Mucosa of descending colon (tissue), 3 donors: ENCODE results near the gene GNG5. TPM values are rescaled to one million over a fixed set of nuclear protein-coding genes. Genes with fewer than 3 reads are reported as not detected.

ENCODE experiments used
- ATAC-seq: fragments of 200-7000 bp; cut with Tn5 transposase; one replicate; pipeline ENCODE4 v1.9.1; 2020; ENCODE audit warnings: mild to moderate bottlenecking, moderate library complexity
- DNase-seq, 3 donors: peaks; one replicate each; pipeline ENCODE4 v3.0.0-alpha.2; 2020
- H3K36me3 ChIP-seq: fragments of 200-600 bp; one replicate; pipeline ENCODE4 v1.8.0; 2021; ENCODE audit warnings: low read depth, mild to moderate bottlenecking
- H3K4me1 ChIP-seq: fragments of 200-600 bp; one replicate; pipeline ENCODE4 v1.8.0; 2021; ENCODE audit warnings: low read depth, mild to moderate bottlenecking
- H3K4me3 ChIP-seq: fragments of 200-600 bp; one replicate; pipeline ENCODE4 v1.8.0; 2021; ENCODE audit warnings: mild to moderate bottlenecking
- H3K9me3 ChIP-seq: fragments of 200-600 bp; one replicate; pipeline ENCODE4 v1.8.0; 2021; ENCODE audit warnings: mild to moderate bottlenecking
- intact Hi-C, 2 donors: fragments of 100-400 bp; cut with DNase I in 1 of 2; cut with micrococcal nuclease in 1 of 2; formaldehyde crosslinking; loops; one replicate each; pipeline versions ENCODE4 v1.11.0 to v1.11.1; 2022; cut with DNase I, micrococcal nuclease
- long read RNA-seq, 2 donors: library from polyadenylated mRNA; unstranded; transcript quantifications; one replicate each; pipeline ENCODE4 v2.0.0, GENCODE V29; 2019 to 2021
- total RNA-seq, 3 donors: library from RNA; stranded (reverse); fragmentation: NEBNext Ultra II Directional in 2 of 3; extraction: Animal tissue kit (Norgen Biotek cat#: 25700) in 2 of 3; gene quantifications; one replicate each; pipeline versions ENCODE4 v1.2.1 to v1.2.4, GENCODE V29; 2021 to 2023
- TF ChIP-seq, protein P1 (sequence below): fragments of 200-600 bp; IDR thresholded peaks from one replicate; pipeline ENCODE4 v1.8.0; 2022; ENCODE audit warnings: antibody characterized with exemption, mild to moderate bottlenecking
- donor health status: DM: no; HTN: no; CAD: no; lungs with moderate emphysema.
- donor health status: DM: no; HTN: no; CAD: no.
- donor health status: DM: no; HTN: yes; CAD: no.

Gene GNG5
- total RNA-seq: 100 to 1,000 TPM in 2 of 3 donors, 10 to 100 TPM in 1; 75.6 to 158 (median 144) TPM
- long read RNA-seq, donor 1, transcript GNG5-201 (3 exons, 920 nt): major isoform, 71 of 78 reads
- long read RNA-seq, donor 1, transcript GNG5-202 (4 exons, 790 nt): minor isoform, 5 of 78 reads
- long read RNA-seq, donor 1, partial matches to known transcripts: 0 of 78 reads
- long read RNA-seq, donor 1, other reads (novel, unspliced or antisense): 2 of 78 reads
- long read RNA-seq, donor 2, transcript GNG5-201 (3 exons, 920 nt): major isoform, 246 of 251 reads
- long read RNA-seq, donor 2, partial matches to known transcripts: 1 of 251 reads
- long read RNA-seq, donor 2, other reads (novel, unspliced or antisense): 0 of 251 reads

DNA sequence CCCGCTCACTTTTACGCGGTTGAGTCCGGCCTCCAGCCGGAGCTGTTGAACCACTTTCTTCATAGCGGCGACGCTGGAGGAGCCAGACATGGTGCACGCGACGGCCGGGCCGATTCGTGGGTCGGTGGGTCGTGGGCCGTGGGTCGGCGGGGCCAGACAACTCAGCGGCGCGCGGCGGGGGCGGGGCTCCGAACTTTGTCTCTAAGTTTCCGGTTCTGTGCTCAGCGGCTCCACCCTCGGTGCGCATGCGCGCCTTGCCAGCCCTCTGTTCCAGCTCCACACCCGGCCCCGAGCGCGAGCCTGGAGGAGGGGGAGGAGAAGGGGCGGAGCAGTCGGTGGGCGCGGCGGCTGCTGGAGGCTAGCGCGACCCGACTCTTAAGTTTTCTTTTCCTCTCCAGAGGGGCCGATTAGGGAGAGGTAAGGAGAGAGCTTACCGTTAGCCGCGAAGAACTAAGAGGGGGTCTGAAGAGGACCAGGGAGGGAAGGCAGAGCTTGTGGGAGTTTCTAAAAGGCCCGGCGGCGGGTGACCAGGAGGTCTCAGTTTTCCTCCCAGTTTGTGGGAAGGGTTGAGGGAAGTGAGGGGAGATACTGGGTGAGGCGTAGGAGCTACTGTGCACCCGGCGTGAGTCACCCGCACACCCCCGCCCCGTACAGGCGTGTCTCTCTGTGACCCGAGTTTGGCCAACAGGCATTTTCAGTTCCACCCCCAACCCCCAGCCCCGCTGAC lies at the start of gene GNG5, which contains the start of gene SPATA1:
TSS of gene GNG5 (minus strand) at position 580 of the 727 bp plus-strand sequence. CDS start at position 90, 490 bp downstream.
TSS of gene SPATA1 (plus strand) at position 385 of the 727 bp plus-strand sequence. CDS start 9,974 bp downstream, outside the sequence.
- Histone ChIP-seq H3K4me1 (peaks cover 21% of the 10 kb centered on the region), H3K36me3 (no peaks in the 10 kb centered on the region), H3K9me3 (no peaks in the 10 kb centered on the region), H3K4me3 (peak within 1 kb of the TSS; percentile 80)
- intact Hi-C loops: no loop called here
- TF ChIP-seq, protein P1, sequence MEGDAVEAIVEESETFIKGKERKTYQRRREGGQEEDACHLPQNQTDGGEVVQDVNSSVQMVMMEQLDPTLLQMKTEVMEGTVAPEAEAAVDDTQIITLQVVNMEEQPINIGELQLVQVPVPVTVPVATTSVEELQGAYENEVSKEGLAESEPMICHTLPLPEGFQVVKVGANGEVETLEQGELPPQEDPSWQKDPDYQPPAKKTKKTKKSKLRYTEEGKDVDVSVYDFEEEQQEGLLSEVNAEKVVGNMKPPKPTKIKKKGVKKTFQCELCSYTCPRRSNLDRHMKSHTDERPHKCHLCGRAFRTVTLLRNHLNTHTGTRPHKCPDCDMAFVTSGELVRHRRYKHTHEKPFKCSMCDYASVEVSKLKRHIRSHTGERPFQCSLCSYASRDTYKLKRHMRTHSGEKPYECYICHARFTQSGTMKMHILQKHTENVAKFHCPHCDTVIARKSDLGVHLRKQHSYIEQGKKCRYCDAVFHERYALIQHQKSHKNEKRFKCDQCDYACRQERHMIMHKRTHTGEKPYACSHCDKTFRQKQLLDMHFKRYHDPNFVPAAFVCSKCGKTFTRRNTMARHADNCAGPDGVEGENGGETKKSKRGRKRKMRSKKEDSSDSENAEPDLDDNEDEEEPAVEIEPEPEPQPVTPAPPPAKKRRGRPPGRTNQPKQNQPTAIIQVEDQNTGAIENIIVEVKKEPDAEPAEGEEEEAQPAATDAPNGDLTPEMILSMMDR: no peak
- ATAC-seq: peak; percentile 95
- DNase-seq: peak; percentile 99

DNA sequence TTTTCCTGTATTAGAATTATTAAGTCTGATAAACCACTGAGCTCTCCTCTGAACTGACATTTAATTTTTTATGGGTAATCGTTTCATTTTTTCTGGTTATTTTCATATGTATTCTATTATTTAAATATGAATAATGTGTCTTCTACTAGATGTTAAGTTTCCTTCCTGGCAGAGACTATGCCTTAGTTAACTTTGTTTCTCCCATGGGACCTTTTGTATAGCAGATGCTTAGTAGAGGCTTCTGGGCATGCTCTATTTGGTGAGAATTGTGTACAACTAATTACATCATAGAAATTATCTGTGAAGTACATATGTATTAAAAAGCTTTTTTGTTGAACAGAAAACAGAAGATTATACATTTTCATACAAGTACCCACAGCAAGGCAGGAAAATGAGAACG lies 44.4 kb upstream of the GNG5 start:
- TF ChIP-seq, protein P1: no peak
- H3K9me3 ChIP-seq: no peaks in the 10 kb centered on the region
- no peaks in the 10 kb centered on the region for H3K36me3 ChIP-seq
- intact Hi-C loops: no loop called here
- DNase-seq (no peak), ATAC-seq (no peak)
- no peak overlapping the region for H3K4me3 ChIP-seq
- no peaks in the 10 kb centered on the region for H3K4me1 ChIP-seq

DNA sequence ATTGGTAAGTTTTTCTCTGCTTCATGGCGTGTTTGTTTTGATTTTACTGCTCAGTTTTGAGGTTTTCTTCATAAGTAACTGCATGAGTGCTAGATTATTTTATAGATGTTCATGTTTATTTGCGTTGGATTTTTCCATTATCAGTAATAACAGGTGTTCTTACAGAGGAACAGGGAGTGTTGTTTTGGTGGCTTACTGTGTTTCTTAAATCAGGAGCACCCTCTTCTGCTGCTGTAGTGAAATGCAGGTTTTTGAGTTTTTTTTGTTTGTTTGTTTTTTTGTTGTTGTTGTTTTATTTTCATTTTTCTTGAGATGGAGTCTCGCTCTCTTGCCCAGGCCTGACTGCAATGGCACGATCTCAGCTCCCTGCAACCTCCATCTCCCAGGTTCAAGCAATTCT lies 35.3 kb upstream of the GNG5 start:
- H3K9me3 ChIP-seq: no peaks in the 10 kb centered on the region
- H3K4me3 ChIP-seq: no peak overlapping the region
- no peaks in the 10 kb centered on the region for H3K36me3 ChIP-seq
- no peaks in the 10 kb centered on the region for H3K4me1 ChIP-seq
- intact Hi-C loops: no loop called here
- DNase-seq (no peak), ATAC-seq (no peak)
- TF ChIP-seq, protein P1: no peak

DNA sequence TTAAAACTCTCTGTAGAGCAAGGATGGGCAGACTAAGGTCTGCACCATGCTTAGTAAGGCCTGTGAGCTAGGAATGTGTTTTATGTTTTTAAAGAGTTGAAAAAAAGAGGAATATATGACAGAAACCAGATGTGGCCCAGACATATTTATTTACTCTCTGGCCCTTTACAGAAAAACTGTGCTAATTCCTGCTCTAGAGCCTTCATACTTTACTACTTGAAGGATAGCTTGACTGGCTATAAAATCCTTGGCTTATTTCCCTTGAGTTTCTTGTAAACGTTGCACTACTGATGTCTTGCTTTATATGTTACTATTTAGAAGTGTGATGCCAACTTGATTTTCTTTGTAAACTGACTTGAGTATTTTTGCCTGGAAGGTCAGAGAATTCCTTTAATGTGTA lies 34.4 kb upstream of the GNG5 start:
- ATAC-seq (no peak), DNase-seq (no peak)
- Histone ChIP-seq H3K36me3 (no peaks in the 10 kb centered on the region), H3K9me3 (no peaks in the 10 kb centered on the region), H3K4me1 (no peaks in the 10 kb centered on the region), H3K4me3 (no peak overlapping the region)
- TF ChIP-seq, protein P1: no peak
- intact Hi-C loops: no loop called here

DNA sequence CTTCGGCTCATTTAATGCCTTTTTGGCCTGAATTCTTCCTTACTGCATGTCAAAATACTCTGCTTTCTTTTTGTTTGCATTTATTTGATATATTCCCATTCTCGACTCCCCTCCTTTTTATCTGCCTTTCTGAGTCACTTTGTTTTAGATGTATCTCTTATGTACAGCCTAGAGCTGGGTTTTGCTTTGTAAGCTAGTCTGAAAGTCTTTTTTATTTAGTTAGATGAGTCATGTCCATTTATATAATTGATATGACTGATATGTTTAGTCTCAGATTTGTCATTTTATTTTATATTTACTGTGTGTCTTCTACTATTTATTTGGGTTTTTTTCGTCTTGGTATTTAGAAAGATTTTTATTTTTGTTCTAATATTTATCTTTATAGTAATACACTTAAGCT lies 33.6 kb upstream of the GNG5 start:
- DNase-seq: no peak
- ATAC-seq: no peak
- no peaks in the 10 kb centered on the region for H3K4me1 ChIP-seq
- no peaks in the 10 kb centered on the region for H3K9me3 ChIP-seq
- H3K36me3 ChIP-seq: no peaks in the 10 kb centered on the region
- TF ChIP-seq, protein P1: no peak
- H3K4me3 ChIP-seq: no peak overlapping the region
- intact Hi-C loops: no loop called here
